Left lung (tissue), 10 donors: ENCODE measurements around the gene GLCE. TPM values are rescaled to one million over a fixed set of nuclear protein-coding genes. Genes with fewer than 3 reads are reported as not detected.

Experiments
- ATAC-seq: fragments of 200-7000 bp; cut with Tn5 transposase; one replicate; pipeline ENCODE4 v1.9.1; 2020; ENCODE audit warnings: moderate library complexity
- DNase-seq, 4 donors: peaks; one replicate each; pipeline ENCODE4 v3.0.0-alpha.2; 2013 to 2020
- H3K27ac ChIP-seq, 2 donors: fragments of 200-600 bp; sonication (generic) in 1 of 2; one replicate each; pipeline versions ENCODE4 v1.5.0 to v1.8.0; 2020 to 2021
- H3K27me3 ChIP-seq, 2 donors: fragments of 200-600 bp; sonication (generic) in 1 of 2; one replicate each; pipeline versions ENCODE4 v1.5.0 to v1.8.0; 2020 to 2021
- H3K36me3 ChIP-seq, 2 donors: fragments of 200-600 bp; sonication (generic) in 1 of 2; one replicate each; pipeline versions ENCODE4 v1.5.0 to v1.8.0; 2020 to 2021
- H3K4me1 ChIP-seq, 2 donors: fragments of 200-600 bp; one replicate each; pipeline ENCODE4 v1.8.0; 2021
- H3K4me3 ChIP-seq, 2 donors: fragments of 200-600 bp; sonication (generic) in 1 of 2; one replicate each; pipeline versions ENCODE4 v1.5.0 to v1.8.0; 2020 to 2021; ENCODE audit warnings: mild to moderate bottlenecking in 1 of 2
- H3K9me3 ChIP-seq, 2 donors: fragments of 200-600 bp; sonication (generic) in 1 of 2; one replicate each; pipeline versions ENCODE4 v1.5.0 to v1.8.0; 2020 to 2021
- intact Hi-C, 2 donors: fragments of 100-400 bp; cut with DNase I; formaldehyde crosslinking; loops; one replicate each; pipeline versions ENCODE4 v1.11.2 to v1.14.2; 2022
- polyA plus RNA-seq, 6 donors: library from polyadenylated mRNA; unstranded; fragments of 120-200 nt; gene quantifications; one replicate each; pipeline ENCODE4 v1.2.1, GENCODE V29; 2013; ENCODE audit not compliant: insufficient read length in 6 of 6
- total RNA-seq, 2 donors: library from RNA; stranded (reverse); fragmentation: NEBNext Ultra II Directional; extraction: Animal tissue kit (Norgen Biotek cat#: 25700); gene quantifications; one replicate each; pipeline ENCODE4 v1.2.1, GENCODE V29; 2021
- TF ChIP-seq, protein P1 (sequence below), 2 donors: fragments of 200-600 bp; sonication (generic) in 1 of 2; IDR thresholded peaks; one replicate each; pipeline versions ENCODE4 v1.5.0 to v1.8.0; 2021; ENCODE audit warnings: antibody characterized with exemption in 2 of 2
- donor health status: DM: no; HTN: yes; CAD: no.
- donor health status: DM: no; HTN: no; CAD: no.

The GLCE gene
- total and polyA plus RNA-seq, 8 donors, result 18.2 to 66.6 (median 60.6) TPM

DNA sequence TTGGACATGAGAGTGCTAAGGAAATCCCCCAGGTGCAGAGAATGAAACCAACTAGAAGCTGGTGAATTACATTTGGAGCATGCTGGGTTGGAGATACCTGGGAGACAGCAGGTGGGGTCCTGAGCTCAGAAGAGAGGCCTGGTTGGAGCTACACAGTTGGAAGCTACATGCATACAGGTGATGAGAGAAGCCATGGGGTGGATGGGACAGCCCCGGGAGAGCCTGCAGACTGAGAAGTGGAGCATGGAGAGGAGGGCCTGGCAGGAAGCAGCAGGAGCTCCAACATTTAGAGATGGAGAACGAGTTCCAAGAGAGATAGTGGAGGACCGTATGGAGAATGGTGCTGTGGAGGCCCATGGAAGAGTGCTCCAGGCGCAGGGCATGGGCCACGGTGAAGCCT, 148.5 kb downstream of the GLCE start:
- Histone ChIP-seq H3K9me3 (no peaks in the 10 kb centered on the region), H3K36me3 (no peaks in the 10 kb centered on the region), H3K4me3 (no peak overlapping the region), H3K27ac (no peak overlapping the region), H3K27me3 (no peaks in the 10 kb centered on the region), H3K4me1 (peaks cover 0 to 19% of the 10 kb centered on the region in 2 donors)
- TF ChIP-seq, protein P1, sequence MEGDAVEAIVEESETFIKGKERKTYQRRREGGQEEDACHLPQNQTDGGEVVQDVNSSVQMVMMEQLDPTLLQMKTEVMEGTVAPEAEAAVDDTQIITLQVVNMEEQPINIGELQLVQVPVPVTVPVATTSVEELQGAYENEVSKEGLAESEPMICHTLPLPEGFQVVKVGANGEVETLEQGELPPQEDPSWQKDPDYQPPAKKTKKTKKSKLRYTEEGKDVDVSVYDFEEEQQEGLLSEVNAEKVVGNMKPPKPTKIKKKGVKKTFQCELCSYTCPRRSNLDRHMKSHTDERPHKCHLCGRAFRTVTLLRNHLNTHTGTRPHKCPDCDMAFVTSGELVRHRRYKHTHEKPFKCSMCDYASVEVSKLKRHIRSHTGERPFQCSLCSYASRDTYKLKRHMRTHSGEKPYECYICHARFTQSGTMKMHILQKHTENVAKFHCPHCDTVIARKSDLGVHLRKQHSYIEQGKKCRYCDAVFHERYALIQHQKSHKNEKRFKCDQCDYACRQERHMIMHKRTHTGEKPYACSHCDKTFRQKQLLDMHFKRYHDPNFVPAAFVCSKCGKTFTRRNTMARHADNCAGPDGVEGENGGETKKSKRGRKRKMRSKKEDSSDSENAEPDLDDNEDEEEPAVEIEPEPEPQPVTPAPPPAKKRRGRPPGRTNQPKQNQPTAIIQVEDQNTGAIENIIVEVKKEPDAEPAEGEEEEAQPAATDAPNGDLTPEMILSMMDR (IDR thresholded peaks at IDR 0.05), result no peak
- ATAC-seq, result no peak
- intact Hi-C loops, result no loop called here
- no peak for DNase-seq

- H3K9me3 ChIP-seq, result no peaks in the 10 kb centered on the region
- intact Hi-C loops, result no loop called here
These were observed 150.9 kb downstream of the GLCE start for GRCh38 chr15:69311319-69311721.

GRCh38 chr15:69313432-69314000, 153.1 kb downstream of the GLCE start:
- H3K9me3 ChIP-seq, result no peaks in the 10 kb centered on the region
- H3K4me3 ChIP-seq, result no peak overlapping the region
- ATAC-seq, result peak; percentile 17
- H3K27me3 ChIP-seq, result no peaks in the 10 kb centered on the region
- no peaks in the 10 kb centered on the region for H3K36me3 ChIP-seq
- H3K27ac ChIP-seq, result peak overlapping the region in 1 of 2 donors; percentile 68
- peaks cover 0 to 15% of the 10 kb centered on the region in 2 donors for H3K4me1 ChIP-seq
- TF ChIP-seq, protein P1 (IDR thresholded peaks at IDR 0.05), result no peak
- intact Hi-C loops, result no loop called here
- DNase-seq, result no peak

More at GRCh38 chr15:69311319-69311721, 150.9 kb downstream of the GLCE start:
- TF ChIP-seq, protein P1 (IDR thresholded peaks at IDR 0.05), result no peak
- ATAC-seq, result no peak
- Histone ChIP-seq H3K27ac (no peak overlapping the region), H3K27me3 (no peaks in the 10 kb centered on the region), H3K4me3 (no peak overlapping the region), H3K36me3 (no peaks in the 10 kb centered on the region), H3K4me1 (peaks cover 0 to 13% of the 10 kb centered on the region in 2 donors)
- DNase-seq, result no peak

DNA sequence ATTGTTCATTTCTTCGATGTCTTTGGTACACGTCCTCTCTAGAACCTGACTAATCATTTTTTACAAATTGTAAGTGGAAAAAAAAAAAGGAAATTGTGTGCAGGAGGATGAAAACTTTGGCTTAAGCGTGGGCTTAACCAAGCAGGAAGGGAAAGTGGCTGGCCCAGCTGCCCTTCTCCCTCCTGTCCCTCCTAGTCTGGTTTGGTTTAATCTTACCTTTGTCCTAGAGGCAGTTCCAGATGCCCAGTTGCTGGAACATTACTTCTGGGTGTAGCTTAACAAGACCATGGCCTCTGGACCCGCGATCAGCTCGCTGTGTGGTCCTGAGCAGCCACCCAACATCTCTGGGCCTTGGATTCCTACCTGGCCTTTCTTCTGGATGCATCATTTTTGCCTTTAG, 153.7 kb downstream of the GLCE start:
- intact Hi-C loops, result no loop called here
- no peak for ATAC-seq
- Histone ChIP-seq H3K4me1 (peaks cover 0 to 15% of the 10 kb centered on the region in 2 donors), H3K27me3 (no peaks in the 10 kb centered on the region), H3K36me3 (no peaks in the 10 kb centered on the region), H3K4me3 (no peak overlapping the region), H3K9me3 (no peaks in the 10 kb centered on the region), H3K27ac (peak overlapping the region in 1 of 2 donors; percentile 68)
- TF ChIP-seq, protein P1 (IDR thresholded peaks at IDR 0.05), result no peak
- DNase-seq, result no peak

GRCh38 chr15:69314736-69315135, 154.3 kb downstream of the GLCE start:
- TF ChIP-seq, protein P1 (IDR thresholded peaks at IDR 0.05), result no peak
- ATAC-seq (no peak), DNase-seq (no peak)
- Histone ChIP-seq H3K27me3 (no peaks in the 10 kb centered on the region), H3K36me3 (no peaks in the 10 kb centered on the region), H3K4me1 (peaks cover 0 to 18% of the 10 kb centered on the region in 2 donors), H3K4me3 (no peak overlapping the region), H3K27ac (peak overlapping the region in 1 of 2 donors; percentile 68), H3K9me3 (no peaks in the 10 kb centered on the region)
- intact Hi-C loops, result no loop called here
